Measurements from ENCODE around the gene ARMH4.

The ARMH4 gene

DNA sequence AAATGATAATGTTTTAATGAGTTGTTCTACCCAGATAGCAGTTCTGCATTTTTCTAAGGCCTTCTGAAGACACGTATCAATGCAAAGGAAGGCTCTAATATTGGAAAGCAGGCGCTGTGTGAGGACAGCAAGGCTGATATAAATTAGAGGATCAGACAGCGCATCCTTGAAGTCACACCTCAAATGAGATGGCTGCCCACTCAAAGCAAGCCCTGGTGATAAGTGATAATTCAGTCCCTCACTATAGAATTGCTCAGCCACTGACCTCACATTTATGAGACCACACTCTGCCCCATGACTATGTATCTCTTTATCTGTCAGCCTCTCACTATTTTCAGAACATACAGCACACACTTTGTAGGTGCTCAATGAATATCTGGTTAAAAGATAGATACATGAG lies 62.4 kb downstream of the ARMH4 start:
- no peak for ATAC-seq
- Mint-ChIP-seq H3K4me1 (no peaks in the 10 kb centered on the region), H3K9me3 (no peaks in the 10 kb centered on the region), H3K4me3 (no peak overlapping the region), H3K27ac (no peak overlapping the region), H3K27me3 (peaks cover 41% of the 10 kb centered on the region)
- no peak for DNase-seq

DNA sequence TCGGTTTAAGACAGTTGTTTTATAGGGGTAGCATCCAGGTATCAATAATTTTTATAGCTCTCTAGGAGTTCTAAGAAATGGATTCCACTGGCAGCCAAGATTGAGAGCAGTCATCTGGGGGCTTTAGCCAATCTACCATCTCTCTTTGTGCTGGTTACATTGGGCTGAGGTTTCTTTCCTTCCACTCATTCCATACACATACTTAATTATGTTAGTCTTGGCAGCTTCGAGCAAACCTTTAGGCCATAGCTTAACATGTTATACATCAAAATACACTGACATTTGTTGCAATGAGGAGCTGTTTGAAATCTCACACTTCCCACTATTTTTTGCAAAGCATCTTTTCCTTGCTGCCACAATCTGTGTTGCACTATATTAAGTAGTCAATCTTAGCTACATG lies 63.1 kb downstream of the ARMH4 start:
- no peaks in the 10 kb centered on the region for H3K4me1 Mint-ChIP-seq
- no peak for DNase-seq
- no peaks in the 10 kb centered on the region for H3K9me3 Mint-ChIP-seq
- ATAC-seq = no peak
- H3K27ac Mint-ChIP-seq = no peak overlapping the region
- H3K27me3 Mint-ChIP-seq = peaks cover 46% of the 10 kb centered on the region
- H3K4me3 Mint-ChIP-seq = no peak overlapping the region

DNA sequence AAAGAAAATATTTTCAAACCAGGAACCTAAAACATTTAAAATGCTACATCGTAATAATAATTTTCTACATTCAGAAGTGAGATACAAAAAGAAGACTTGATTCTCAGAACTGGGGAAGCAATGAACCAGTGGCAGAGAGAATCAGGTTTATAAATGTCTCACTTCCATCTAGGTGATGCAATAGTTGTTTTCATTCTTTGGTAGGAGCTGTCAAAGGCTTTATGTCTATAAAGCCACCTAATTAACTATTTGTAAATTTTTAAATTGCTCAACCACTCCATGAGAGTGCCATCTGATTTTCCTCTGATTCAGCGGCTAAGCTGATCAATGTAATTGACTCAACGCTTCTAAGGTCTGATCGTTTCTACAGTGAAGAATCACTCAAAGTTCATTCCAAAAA lies 66.1 kb downstream of the ARMH4 start:
- Mint-ChIP-seq H3K27me3 (peaks cover 45% of the 10 kb centered on the region), H3K27ac (no peak overlapping the region), H3K9me3 (no peaks in the 10 kb centered on the region), H3K4me1 (peaks cover 6% of the 10 kb centered on the region), H3K4me3 (no peak overlapping the region)
- DNase-seq (no peak), ATAC-seq (no peak)

DNA sequence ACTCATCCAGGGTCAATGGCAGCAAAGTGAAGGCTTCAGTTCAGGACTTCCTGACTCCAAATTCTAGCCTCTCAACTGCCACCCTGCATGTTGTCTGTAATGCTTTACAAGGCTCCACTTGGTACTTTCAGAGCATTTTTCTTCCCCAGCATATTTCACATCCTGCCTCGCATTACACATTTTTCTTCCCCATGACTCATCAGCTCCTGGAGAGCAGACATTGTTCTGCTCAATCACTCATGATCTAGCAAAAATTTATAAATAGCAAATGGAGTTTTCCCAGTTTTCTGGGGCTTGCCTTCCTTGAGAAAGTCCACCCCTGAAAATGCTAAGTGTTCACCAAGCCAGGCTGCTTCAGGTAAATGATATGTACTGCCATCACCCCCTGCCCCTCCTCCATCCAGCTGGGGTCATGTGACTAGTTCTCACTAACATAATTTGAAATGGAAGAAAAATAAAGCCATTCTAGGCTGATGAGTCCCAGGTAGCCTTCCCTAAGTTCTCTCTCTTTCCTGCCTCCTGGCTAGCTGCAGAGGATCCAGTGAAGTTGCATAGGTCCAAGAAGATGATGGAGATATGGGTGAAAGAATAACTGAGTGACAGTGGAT lies 69.4 kb downstream of the ARMH4 start:
- H3K4me1 Mint-ChIP-seq = peaks cover 6% of the 10 kb centered on the region
- no peaks in the 10 kb centered on the region for H3K9me3 Mint-ChIP-seq
- peaks cover 41% of the 10 kb centered on the region for H3K27me3 Mint-ChIP-seq
- ATAC-seq = no peak
- H3K4me3 Mint-ChIP-seq = no peak overlapping the region
- peak overlapping the region in 1 of 2 donors; percentile 77 for H3K27ac Mint-ChIP-seq
- DNase-seq = no peak

DNA sequence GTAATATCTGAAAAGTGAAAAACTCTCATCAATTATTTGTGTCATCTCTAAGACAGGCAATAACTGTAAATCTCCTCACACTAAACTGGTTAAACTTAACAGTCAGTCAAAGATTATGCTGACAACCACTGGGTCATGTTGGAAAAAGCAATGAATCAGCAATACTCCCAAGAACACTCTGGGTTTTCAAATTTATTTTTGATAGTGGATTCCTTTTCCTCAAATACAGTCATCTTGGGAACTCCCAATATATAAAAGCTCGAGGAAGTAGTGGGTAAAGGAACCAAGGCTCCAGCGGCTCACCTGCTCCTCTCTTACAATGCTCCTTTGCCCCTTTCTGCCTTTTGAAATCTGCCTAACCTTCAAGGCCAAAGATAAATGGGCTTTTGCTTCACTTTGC lies 70.0 kb downstream of the ARMH4 start:
- peaks cover 6% of the 10 kb centered on the region for H3K4me1 Mint-ChIP-seq
- DNase-seq (no peak), ATAC-seq (no peak)
- no peak overlapping the region for H3K27ac Mint-ChIP-seq
- peaks cover 36% of the 10 kb centered on the region for H3K27me3 Mint-ChIP-seq
- no peak overlapping the region for H3K4me3 Mint-ChIP-seq
- H3K9me3 Mint-ChIP-seq = no peaks in the 10 kb centered on the region

DNA sequence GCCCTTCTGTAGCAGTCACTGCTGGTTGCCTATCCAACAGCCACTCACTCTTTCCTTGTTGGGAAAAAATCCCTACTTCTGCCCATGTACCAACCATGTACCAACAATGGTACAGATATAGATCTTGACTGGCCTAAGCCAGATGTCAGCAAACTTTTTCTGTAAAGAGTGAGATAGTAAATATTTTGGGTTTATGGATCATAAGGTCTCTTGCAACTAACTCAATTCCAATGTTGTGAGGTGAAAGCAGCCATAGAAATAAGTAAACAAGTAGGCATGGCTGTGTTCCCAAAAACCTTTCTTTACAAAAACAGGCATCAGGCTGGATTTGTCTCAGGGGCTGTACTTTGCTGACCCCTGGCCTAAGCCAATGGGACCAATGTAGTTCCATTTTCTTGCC lies 73.5 kb downstream of the ARMH4 start:
- no peaks in the 10 kb centered on the region for H3K9me3 Mint-ChIP-seq
- H3K27me3 Mint-ChIP-seq = peaks cover 8% of the 10 kb centered on the region
- ATAC-seq (no peak), DNase-seq (no peak)
- H3K27ac Mint-ChIP-seq = no peak overlapping the region
- peaks cover 6% of the 10 kb centered on the region for H3K4me1 Mint-ChIP-seq
- no peak overlapping the region for H3K4me3 Mint-ChIP-seq

DNA sequence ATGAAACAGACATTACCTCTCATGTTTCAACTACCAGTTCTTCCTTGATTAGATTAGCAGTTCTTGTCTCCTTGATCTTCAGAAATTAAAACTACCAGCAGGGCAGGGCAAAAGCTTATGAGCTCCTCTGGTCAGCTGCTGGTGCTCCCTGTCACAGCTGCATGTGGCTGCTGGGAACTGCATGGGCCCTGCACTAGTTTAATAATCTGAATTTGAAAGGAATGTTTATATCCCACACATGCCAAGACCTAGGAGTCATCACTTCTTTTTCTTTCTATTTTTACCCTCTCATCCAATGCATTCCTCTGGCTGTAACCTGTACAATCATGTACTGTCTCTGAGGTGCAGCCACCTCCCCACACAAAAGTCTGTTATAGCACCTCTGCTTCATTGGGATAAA lies 73.9 kb downstream of the ARMH4 start:
- ATAC-seq = no peak
- Mint-ChIP-seq H3K9me3 (no peaks in the 10 kb centered on the region), H3K27ac (no peak overlapping the region), H3K4me3 (no peak overlapping the region), H3K4me1 (peaks cover 6% of the 10 kb centered on the region), H3K27me3 (peaks cover 8% of the 10 kb centered on the region)
- no peak for DNase-seq

DNA sequence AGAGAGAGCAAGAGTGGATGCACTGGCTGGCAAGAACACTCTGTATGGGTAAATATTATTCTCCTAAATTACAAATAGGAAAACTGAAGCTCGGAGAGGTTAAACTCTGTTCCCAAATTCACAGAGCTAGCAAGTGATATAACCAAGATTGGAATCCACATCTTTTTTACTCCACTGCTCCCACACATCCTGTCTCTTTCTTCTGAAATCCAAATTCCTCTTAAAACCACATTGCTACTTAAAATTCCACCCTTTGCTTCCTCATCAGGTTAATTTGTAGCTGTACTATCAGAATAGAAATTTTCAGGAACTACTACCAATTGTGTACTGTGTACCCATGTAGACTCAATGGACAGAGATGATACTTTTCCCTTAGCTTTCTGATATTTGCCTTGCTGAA lies 74.4 kb downstream of the ARMH4 start:
- no peak for ATAC-seq
- H3K4me1 Mint-ChIP-seq = peaks cover 5% of the 10 kb centered on the region

DNA sequence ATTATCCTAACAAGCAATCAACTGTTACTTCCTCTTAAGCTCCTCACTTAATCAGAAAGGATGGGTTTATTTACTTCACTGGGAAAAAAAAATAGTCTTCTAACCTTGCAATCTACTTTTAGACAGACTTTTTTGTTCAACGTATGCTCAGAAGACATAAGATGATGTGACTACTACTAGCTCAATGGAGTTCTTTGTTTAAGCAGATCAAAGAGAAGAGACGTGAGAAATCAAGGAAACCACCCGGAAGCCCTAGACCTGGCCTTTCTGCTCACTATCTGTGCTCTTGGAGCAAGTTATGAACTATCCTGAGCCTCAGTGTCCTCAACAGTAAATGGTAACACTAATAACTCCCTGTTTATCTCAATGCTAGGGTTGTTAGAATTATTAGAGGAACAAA lies 78.5 kb downstream of the ARMH4 start:
- H3K4me3 Mint-ChIP-seq = no peak overlapping the region
- H3K27ac Mint-ChIP-seq = no peak overlapping the region
- ATAC-seq (no peak), DNase-seq (no peak)
- H3K9me3 Mint-ChIP-seq = no peaks in the 10 kb centered on the region
- peaks cover 8% of the 10 kb centered on the region for H3K27me3 Mint-ChIP-seq
- no peaks in the 10 kb centered on the region for H3K4me1 Mint-ChIP-seq

More for the DNA sequence above, 74.4 kb downstream of the ARMH4 start:
- no peaks in the 10 kb centered on the region for H3K9me3 Mint-ChIP-seq
- H3K27me3 Mint-ChIP-seq = peaks cover 5% of the 10 kb centered on the region
- no peak overlapping the region for H3K27ac Mint-ChIP-seq
- DNase-seq = no peak
- no peak overlapping the region for H3K4me3 Mint-ChIP-seq

DNA sequence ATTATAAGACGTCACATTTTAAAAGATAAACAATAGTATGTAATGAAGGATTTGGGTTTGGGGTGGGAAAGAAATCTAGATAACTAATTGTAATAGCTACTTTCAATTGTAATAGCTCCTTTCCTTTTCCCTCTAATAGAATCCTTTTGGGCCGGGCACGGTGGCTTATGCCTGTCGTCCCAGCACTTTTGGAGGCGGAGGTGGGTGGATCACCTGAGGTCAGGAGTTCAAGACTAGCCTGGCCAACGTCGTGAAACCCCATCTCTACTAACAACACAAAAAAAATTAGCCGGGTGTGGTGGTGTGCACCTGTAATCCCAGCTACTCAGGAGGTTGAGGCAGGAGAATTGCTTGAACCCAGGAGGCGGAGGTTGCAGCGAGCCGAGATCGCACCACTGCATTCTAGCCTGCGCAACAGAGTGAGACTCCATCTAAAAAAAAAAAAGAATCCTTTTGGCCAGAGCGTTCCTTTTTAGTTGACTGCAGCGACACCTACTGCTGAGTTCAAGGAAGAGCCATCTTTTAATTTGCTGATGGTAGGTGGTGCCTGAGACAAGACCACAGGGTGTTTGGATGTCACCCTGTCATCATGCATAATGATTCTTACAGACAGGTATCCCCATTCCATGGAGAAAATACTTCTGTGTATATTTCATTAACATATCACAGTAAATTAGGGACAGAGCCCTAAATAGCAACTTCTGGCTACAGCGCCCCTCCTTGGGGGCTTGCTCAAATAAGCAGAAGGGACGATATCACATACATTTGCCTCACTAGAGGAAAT lies 79.5 kb downstream of the ARMH4 start:
- Mint-ChIP-seq H3K27me3 (peaks cover 8% of the 10 kb centered on the region), H3K4me1 (no peaks in the 10 kb centered on the region), H3K27ac (no peak overlapping the region), H3K4me3 (no peak overlapping the region), H3K9me3 (no peaks in the 10 kb centered on the region)
- DNase-seq = peak; percentile 41 to 44
- peak; percentile 77 for ATAC-seq

DNA sequence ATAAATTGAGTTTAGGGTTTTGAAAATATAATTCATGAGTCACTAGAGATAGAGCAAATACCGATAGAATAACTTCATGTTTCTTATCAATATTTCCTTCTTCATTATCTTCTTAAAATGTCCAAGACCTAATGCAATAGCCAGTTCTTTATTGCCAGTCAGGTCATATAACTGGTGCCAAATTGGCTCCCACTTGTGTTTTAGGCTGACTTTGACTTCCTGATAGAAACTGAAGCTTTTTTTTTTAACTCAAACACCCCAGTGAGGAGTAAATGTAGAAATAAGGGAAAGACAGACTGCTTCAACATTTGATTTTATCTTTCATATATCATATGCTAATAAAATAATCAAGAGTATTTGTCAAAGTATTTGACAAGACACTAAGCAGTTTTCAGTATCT lies 80.7 kb downstream of the ARMH4 start:
- DNase-seq (no peak), ATAC-seq (no peak)
- H3K4me1 Mint-ChIP-seq = no peaks in the 10 kb centered on the region
- no peak overlapping the region for H3K4me3 Mint-ChIP-seq
- peaks cover 8% of the 10 kb centered on the region for H3K27me3 Mint-ChIP-seq
- no peaks in the 10 kb centered on the region for H3K9me3 Mint-ChIP-seq
- no peak overlapping the region for H3K27ac Mint-ChIP-seq

DNA sequence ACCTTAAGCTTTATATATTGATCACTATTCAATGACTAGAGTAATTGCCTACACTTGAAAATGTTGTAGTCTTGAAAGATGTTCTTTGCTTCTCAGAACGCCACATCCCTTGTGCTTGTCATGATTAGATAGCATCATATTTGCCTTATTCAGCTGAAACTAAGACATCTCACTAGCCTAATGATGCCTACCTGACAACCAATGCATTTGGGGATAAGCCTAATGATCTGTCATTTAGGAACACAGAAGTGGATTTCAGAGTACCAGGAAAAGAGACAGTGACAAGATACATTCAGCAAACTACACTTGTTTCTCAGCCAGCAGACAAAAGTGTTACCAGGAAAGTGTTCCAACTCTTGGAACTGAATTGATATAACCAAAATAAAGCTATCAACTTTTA lies 83.7 kb downstream of the ARMH4 start:
- Mint-ChIP-seq H3K27ac (no peak overlapping the region), H3K4me3 (no peak overlapping the region), H3K27me3 (peaks cover 8% of the 10 kb centered on the region), H3K9me3 (no peaks in the 10 kb centered on the region), H3K4me1 (no peaks in the 10 kb centered on the region)
- no peak for ATAC-seq
- no peak for DNase-seq

DNA sequence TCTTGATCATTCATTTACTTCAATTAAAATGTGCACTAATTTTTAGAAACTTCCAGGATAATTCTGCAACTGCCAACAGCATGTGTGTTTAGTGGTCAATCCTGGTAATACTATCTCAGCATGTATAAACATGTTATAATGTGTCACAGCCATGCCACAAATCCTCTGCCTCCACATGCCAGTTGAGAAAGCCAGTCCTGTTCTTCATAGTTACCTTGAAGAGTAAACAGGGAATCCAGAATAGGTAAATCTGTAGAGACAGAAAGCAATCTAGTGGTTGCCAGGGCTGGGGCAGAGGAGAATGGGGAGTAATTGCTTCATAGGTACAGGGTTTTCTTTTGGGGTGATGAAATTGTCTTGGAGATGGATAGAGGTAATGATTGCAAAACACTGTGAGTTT lies 85.9 kb downstream of the ARMH4 start:
- Mint-ChIP-seq H3K9me3 (no peaks in the 10 kb centered on the region), H3K4me1 (no peaks in the 10 kb centered on the region), H3K27me3 (peaks cover 5% of the 10 kb centered on the region), H3K4me3 (no peak overlapping the region), H3K27ac (no peak overlapping the region)
- DNase-seq = no peak
- ATAC-seq = no peak

DNA sequence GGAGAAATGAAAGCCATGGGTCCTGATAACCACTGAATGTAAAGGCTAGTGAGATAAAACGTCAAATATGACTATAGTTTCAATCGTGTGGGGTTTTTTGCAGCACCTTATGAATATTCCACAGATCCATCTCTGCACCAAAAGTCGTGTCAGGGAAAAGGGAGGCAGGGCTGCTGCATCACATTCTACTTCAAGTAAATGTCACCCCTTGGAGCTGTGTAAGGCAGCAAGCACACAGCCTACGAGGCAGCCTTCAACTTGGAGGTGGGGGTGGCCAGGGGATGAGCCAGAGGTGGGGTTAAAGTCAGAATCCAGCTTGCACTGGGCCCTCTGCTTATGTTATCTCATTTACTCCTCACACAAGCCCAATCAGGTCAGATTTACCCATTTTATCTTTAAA lies 90.4 kb downstream of the ARMH4 start:
- ATAC-seq (no peak), DNase-seq (no peak)
- Mint-ChIP-seq H3K4me3 (no peak overlapping the region), H3K27me3 (peaks cover 15% of the 10 kb centered on the region), H3K9me3 (no peaks in the 10 kb centered on the region), H3K4me1 (no peaks in the 10 kb centered on the region), H3K27ac (no peak overlapping the region)

DNA sequence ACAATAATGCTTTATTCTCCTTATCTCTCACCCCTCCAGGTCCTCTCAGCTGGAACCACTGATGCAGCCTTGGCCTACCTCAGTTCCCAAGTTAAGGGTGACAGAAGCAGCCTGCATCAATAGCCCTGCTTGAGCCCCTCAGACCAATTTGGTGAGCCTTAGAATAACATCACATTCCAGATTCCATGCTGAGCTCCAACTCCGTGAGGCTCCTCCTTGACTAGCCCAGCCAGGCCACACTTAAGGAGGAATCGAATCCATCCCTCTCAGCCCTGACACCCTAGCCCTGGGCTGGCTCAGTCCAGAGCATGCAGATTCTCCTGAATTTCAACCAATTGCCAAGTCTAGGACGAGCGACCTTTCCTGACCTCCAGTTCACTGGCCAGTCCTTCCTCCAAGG lies 91.1 kb downstream of the ARMH4 start:
- Mint-ChIP-seq H3K4me1 (no peaks in the 10 kb centered on the region), H3K27ac (no peak overlapping the region), H3K27me3 (peaks cover 20% of the 10 kb centered on the region), H3K4me3 (no peak overlapping the region), H3K9me3 (no peaks in the 10 kb centered on the region)
- no peak for DNase-seq
- ATAC-seq = no peak

DNA sequence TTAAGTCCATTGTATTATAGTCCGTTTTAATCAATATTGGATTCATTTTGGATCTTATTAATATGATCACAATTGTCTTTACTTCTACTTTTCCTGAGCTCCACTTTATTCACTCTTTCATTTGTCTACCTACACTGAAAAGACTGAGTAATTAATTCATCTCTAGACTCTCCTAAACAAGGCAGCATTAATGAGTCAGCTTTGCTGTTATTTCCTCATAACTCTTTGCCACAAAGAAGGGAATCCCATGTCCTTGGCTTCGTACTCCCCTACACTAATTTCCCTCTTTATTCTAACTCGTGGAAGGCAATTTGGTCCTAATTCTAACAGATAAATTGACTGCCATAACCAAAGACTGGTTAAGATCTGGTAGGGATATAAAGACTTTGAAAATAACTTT lies 91.9 kb downstream of the ARMH4 start:
- Mint-ChIP-seq H3K9me3 (no peaks in the 10 kb centered on the region), H3K4me1 (no peaks in the 10 kb centered on the region), H3K27ac (no peak overlapping the region), H3K27me3 (peaks cover 20% of the 10 kb centered on the region), H3K4me3 (no peak overlapping the region)
- ATAC-seq = no peak
- DNase-seq = no peak

DNA sequence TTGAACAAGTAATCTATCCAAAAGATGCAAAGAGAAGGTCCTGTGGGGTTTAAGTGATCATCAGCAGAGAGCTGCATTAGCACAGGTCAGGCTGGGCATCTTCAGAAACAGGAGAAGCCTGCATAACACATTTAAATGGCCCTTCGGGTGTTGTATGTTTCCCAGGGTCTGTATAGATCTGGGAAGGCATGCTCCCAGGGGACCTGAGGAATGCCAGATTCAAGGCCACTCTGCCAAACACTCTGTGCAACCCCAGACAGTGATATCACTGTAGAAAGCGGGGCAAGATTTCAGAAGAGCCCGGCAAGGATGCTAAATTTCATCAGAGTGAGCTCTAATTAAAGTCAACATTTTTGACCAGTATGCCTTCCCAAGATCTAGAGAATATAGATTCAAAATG lies 92.9 kb downstream of the ARMH4 start:
- ATAC-seq (no peak), DNase-seq (no peak)
- Mint-ChIP-seq H3K27me3 (peaks cover 20% of the 10 kb centered on the region), H3K9me3 (no peaks in the 10 kb centered on the region), H3K4me1 (no peaks in the 10 kb centered on the region), H3K27ac (peak overlapping the region in 1 of 2 donors; percentile 28), H3K4me3 (no peak overlapping the region)
